HCT116 (cell line): ENCODE results near the gene SNRNP70. TPM values are rescaled to one million over a fixed set of nuclear protein-coding genes. Genes with fewer than 3 reads are reported as not detected.
A peak's percentile ranks its signal among the peaks of the same experiment; 100 is the strongest.

Source experiments
- ATAC-seq: fragments of 200-7000 bp; cut with Tn5 transposase; 2 replicates; pipeline ENCODE4 v1.9.1; 2020; ENCODE audit warnings: mild to moderate bottlenecking, moderate library complexity
- BruUV-seq: library from RNA; stranded (reverse); fragments of 400-500 nt; replicated peaks from 2 replicates; lab custom pipeline; 2021; lab: Mats Ljungman, UMichigan
- CTCF ChIA-PET: fragments of 300-600 bp; sonication (Branson Sonifier 250); formaldehyde crosslinking; loops from one replicate; lab custom pipeline; 2021; ENCODE audit warnings: antibody characterized with exemption; lab: Charles Lee
- POLR2A ChIA-PET: fragments of 300-600, 350-600 bp; sonication (Branson Sonifier 250); formaldehyde crosslinking; loops from one replicate; lab custom pipeline; 2021; ENCODE audit warnings: antibody characterized with exemption; lab: Charles Lee
- RAD21 ChIA-PET, 2 experiments: fragments of 300-600 bp; sonication (Branson Sonifier 250); formaldehyde crosslinking; loops; one replicate each; lab custom pipeline; 2023; ENCODE audit warnings: low total read pairs in 2 of 2; ENCODE audit not compliant: uncharacterized antibody in 2 of 2, unreplicated experiment in 2 of 2, low non-redundant PET in 1 of 2; lab: Charles Lee
- DNase-seq: peaks from one replicate; pipeline ENCODE4 v3.0.0-alpha.2; 2010; ENCODE audit warnings: low read depth, low spot score
- H2AFZ ChIP-seq: fragments of 200-600 bp; shearing (Covaris generic), sonication (generic); 2 replicates; pipeline ENCODE4 v1.6.1; 2017; ENCODE audit warnings: low read depth, mixed run types, mixed read lengths, antibody characterized with exemption, low read length; ENCODE audit not compliant: poor library complexity, severe bottlenecking
- H3K27ac ChIP-seq: 2 replicates; pipeline ENCODE4 v1.5.1; 2012; ENCODE audit warnings: low read depth, low read length
- H3K27me3 ChIP-seq: fragments of 200-600 bp; sonication (generic); 2 replicates; pipeline ENCODE4 v1.6.1; 2016; ENCODE audit warnings: mixed run types, low read length, mixed read lengths; ENCODE audit not compliant: insufficient read depth
- H3K36me3 ChIP-seq, 2 experiments: fragments of 200-500 bp in 1 of 2; fragments of 200-600 bp in 1 of 2; sonication (Bioruptor generic) in 1 of 2; sonication (generic) in 1 of 2; 2 replicates each; pipeline versions ENCODE4 v1.5.1 to v1.6.1; 2014 to 2016; ENCODE audit warnings: low read length in 2 of 2, inconsistent platforms in 1 of 2, mixed read lengths in 1 of 2, mixed run types in 1 of 2; ENCODE audit not compliant: insufficient read depth in 2 of 2, control insufficient read depth in 1 of 2
- H3K4me1 ChIP-seq, 2 experiments: fragments of 200-600 bp in 1 of 2; sonication (generic) in 1 of 2; 2 replicates each; pipeline versions ENCODE4 v1.5.1 to v1.6.1; 2012 to 2017; ENCODE audit warnings: low read length in 2 of 2, inconsistent platforms in 1 of 2, mild to moderate bottlenecking in 1 of 2, mixed read lengths in 1 of 2, mixed run types in 1 of 2, moderate library complexity in 1 of 2; ENCODE audit not compliant: insufficient read depth in 2 of 2, control insufficient read depth in 1 of 2
- H3K4me2 ChIP-seq: fragments of 200-600 bp; sonication (generic); 2 replicates; pipeline ENCODE4 v1.6.1; 2017; ENCODE audit warnings: mixed run types, low read length, mixed read lengths
- H3K4me3 ChIP-seq, 2 experiments: fragments of 200-600 bp in 1 of 2; sonication (generic) in 1 of 2; replicated peaks in 1 of 2; 2 replicates each; pipeline ENCODE4 v1.5.1; 2011 to 2016; ENCODE audit warnings: low read length in 2 of 2, control low read depth in 1 of 2, low read depth in 1 of 2, mild to moderate bottlenecking in 1 of 2, mixed read lengths in 1 of 2, mixed run types in 1 of 2
- H3K79me2 ChIP-seq: fragments of 200-600 bp; sonication (generic); 2 replicates; pipeline ENCODE4 v1.6.1; 2017; ENCODE audit warnings: mild to moderate bottlenecking, mixed run types, low read length, moderate library complexity, mixed read lengths; ENCODE audit not compliant: insufficient read depth
- H3K9ac ChIP-seq: fragments of 200-600 bp; sonication (generic); 2 replicates; pipeline ENCODE4 v1.6.1; 2016; ENCODE audit warnings: low read length, mixed read lengths
- H3K9me2 ChIP-seq: fragments of 200-600 bp; sonication (generic), shearing (Covaris generic); 2 replicates; pipeline ENCODE4 v1.6.1; 2017; ENCODE audit warnings: mixed run types, mild to moderate bottlenecking, moderate library complexity; ENCODE audit not compliant: insufficient read depth
- H3K9me3 ChIP-seq, 2 experiments: fragments of 200-500 bp in 1 of 2; fragments of 200-600 bp in 1 of 2; sonication (Bioruptor generic) in 1 of 2; sonication (generic) in 1 of 2; 2 replicates each; pipeline ENCODE4 v1.6.1; 2014 to 2017; ENCODE audit warnings: low read length in 2 of 2, mixed read lengths in 2 of 2, inconsistent platforms in 1 of 2, low read depth in 1 of 2, mild to moderate bottlenecking in 1 of 2, mixed run types in 1 of 2, moderate library complexity in 1 of 2; ENCODE audit not compliant: control insufficient read depth in 1 of 2, insufficient read depth in 1 of 2
- H4K20me1 ChIP-seq: fragments of 200-600 bp; sonication (generic), shearing (Covaris generic); 2 replicates; pipeline ENCODE4 v1.6.1; 2017; ENCODE audit warnings: mixed run types, mild to moderate bottlenecking, moderate library complexity; ENCODE audit not compliant: insufficient read depth
- EGR1 ChIP-seq: IDR thresholded peaks from 2 replicates; pipeline ENCODE4 v1.6.1; 2012; ENCODE audit warnings: low read depth
- ELF1 ChIP-seq: IDR thresholded peaks from 2 replicates; pipeline ENCODE4 v1.6.1; 2012; ENCODE audit warnings: low read depth, borderline replicate concordance
- JUND ChIP-seq: IDR thresholded peaks from 2 replicates; pipeline ENCODE4 v1.6.1; 2012
- SP1 ChIP-seq: IDR thresholded peaks from 2 replicates; pipeline ENCODE4 v1.6.1; 2012; ENCODE audit warnings: low read depth
- TCF7L2 ChIP-seq: IDR thresholded peaks from 2 replicates; pipeline ENCODE4 v1.7.0; 2011; ENCODE audit warnings: borderline replicate concordance, inconsistent platforms; ENCODE audit not compliant: insufficient read depth, insufficient read length; ENCODE audit errors: extremely low read depth
- ZNF274 ChIP-seq: fragments of 200-500 bp; sonication (Bioruptor generic); IDR thresholded peaks from 2 replicates; pipeline ENCODE4 v1.6.1; 2014; ENCODE audit warnings: mild to moderate bottlenecking, low read depth, low read length, inconsistent platforms
- intact Hi-C: fragments of 100-400 bp; cut with micrococcal nuclease; formaldehyde crosslinking; loops from 2 replicates; pipeline ENCODE4 v1.10.0; 2022
- total RNA-seq: library from RNA; stranded (reverse); gene quantifications from one replicate; pipeline ENCODE4 v1.2.1, GENCODE V29; 2021; ENCODE audit not compliant: unreplicated experiment
- TF ChIP-seq, protein P1 (sequence below): IDR thresholded peaks from 2 replicates; pipeline ENCODE4 v1.6.1; 2011; ENCODE audit warnings: mild to moderate bottlenecking, low read length, moderate library complexity; ENCODE audit not compliant: insufficient replicate concordance; ENCODE audit errors: extremely low read depth

SNRNP70 gene
- total RNA-seq, 1 experiment from 2014 or later: 236 TPM

GRCh38 chr19:49132974-49133609 is 47.8 kb downstream of the SNRNP70 start (continued):
- TF ChIP-seq ZNF274: no peak

DNA sequence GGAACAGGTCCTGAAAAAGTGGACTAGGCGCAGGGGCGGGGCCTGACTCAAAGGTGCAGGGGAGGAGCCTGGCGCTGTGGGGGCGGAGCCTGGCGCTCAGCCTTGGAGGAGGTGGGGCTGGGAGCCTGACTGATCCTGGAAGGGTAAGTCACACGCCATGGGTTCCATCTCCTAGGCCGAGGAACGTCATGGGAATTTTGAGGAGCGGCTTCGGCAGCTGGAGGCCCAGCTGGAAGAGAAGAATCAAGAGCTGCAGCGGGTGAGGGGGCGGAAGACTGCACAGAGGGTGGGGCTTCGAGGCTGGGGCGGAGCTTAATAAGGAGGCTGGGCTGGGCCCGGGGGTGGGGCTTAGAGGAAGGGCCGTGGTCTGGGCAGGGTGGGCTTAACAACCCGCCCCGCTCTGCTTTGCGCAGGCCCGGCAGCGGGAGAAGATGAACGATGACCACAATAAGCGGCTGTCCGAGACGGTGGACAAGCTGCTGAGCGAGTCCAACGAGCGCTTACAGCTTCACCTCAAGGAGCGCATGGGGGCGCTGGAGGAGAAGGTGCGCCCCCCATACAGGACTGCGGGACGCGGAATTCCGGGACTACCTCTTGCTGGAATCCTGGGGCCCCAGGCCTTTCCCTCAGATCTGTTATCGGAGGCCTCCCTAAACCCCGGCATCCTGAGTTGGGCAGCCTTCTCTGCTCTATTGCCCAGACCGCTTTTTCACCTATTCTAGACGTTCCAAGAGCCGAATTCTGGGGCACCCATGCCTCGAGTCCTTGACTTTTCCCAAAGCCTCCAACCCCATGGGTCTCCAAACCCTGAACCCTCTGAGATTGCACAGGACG is 48.6 kb downstream of the SNRNP70 start:
- peaks cover 8 to 24% of the 10 kb centered on the region in 2 experiments for H3K4me1 ChIP-seq
- TF ChIP-seq EGR1: peak; percentile 50; the same call in 1 of the 2 replicates
- no peak for TF ChIP-seq ELF1
- TF ChIP-seq JUND: no peak
- TF ChIP-seq TCF7L2: no peak
- TF ChIP-seq, protein P1, sequence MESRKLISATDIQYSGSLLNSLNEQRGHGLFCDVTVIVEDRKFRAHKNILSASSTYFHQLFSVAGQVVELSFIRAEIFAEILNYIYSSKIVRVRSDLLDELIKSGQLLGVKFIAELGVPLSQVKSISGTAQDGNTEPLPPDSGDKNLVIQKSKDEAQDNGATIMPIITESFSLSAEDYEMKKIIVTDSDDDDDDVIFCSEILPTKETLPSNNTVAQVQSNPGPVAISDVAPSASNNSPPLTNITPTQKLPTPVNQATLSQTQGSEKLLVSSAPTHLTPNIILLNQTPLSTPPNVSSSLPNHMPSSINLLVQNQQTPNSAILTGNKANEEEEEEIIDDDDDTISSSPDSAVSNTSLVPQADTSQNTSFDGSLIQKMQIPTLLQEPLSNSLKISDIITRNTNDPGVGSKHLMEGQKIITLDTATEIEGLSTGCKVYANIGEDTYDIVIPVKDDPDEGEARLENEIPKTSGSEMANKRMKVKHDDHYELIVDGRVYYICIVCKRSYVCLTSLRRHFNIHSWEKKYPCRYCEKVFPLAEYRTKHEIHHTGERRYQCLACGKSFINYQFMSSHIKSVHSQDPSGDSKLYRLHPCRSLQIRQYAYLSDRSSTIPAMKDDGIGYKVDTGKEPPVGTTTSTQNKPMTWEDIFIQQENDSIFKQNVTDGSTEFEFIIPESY: no peak
- TF ChIP-seq SP1: no peak
- TF ChIP-seq, all 23 proteins: peak for 1
- no peaks in the 10 kb centered on the region for H3K27me3 ChIP-seq
- RAD21 ChIA-PET: no interaction called here
- H3K9me3 ChIP-seq: no peaks in the 10 kb centered on the region
- no peak overlapping the region for H3K27ac ChIP-seq
- peaks cover 0 to 15% of the 10 kb centered on the region in 2 experiments; a peak in 2 of 4 replicates for H3K36me3 ChIP-seq
- DNase-seq (no peak), ATAC-seq (peak; percentile 51)
- H4K20me1 ChIP-seq: no peaks in the 10 kb centered on the region
- POLR2A ChIA-PET: no interaction called here
- H3K79me2 ChIP-seq: no peaks in the 10 kb centered on the region
- CTCF ChIA-PET: interaction anchor here (1.0 kb wide), 1 partner anchor 13 kb away, joined by 4 read pairs; no protein-coding TSS in a partner anchor
- no peak overlapping the region for H3K4me2 ChIP-seq
- H3K4me3 ChIP-seq: no peak overlapping the region
- intact Hi-C loops: no loop called here
- H3K9ac ChIP-seq: no peak overlapping the region
- no TSS peak for BruUV-seq
- H2AFZ ChIP-seq: no peak overlapping the region
- H3K9me2 ChIP-seq: no peaks in the 10 kb centered on the region
